T-helper 22 cell (primary cell): ENCODE results near the gene ERBIN.
"Not testable (repeated sequence)": the region's sequence is repeated elsewhere in the genome, so short reads cannot be mapped to it uniquely, and the experiment has no call there.

Experiments used
- DNase-seq: peaks from one replicate; pipeline ENCODE4 v3.0.0-alpha.2; 2020; ENCODE audit warnings: low read depth

ERBIN gene

DNA sequence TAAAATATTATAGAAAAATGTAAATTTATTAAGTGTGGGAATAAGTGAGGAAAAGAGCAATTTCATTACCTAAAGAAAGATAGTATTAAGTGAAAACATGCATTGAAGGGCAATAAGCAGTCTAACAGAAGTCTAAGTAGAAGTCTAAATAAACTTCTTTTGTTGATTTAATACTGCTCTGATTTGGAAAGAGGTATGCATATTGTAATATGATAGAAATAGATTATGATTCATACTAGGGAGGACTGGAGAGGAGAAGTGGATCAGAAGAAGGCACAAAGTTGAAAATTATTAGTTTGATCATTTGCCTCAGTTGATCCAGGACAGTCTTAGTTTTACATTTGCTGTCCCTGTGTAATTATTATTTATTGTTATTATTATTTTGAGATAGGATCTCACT lies 6.6 kb upstream of the ERBIN start:
- DNase-seq = no peak

DNA sequence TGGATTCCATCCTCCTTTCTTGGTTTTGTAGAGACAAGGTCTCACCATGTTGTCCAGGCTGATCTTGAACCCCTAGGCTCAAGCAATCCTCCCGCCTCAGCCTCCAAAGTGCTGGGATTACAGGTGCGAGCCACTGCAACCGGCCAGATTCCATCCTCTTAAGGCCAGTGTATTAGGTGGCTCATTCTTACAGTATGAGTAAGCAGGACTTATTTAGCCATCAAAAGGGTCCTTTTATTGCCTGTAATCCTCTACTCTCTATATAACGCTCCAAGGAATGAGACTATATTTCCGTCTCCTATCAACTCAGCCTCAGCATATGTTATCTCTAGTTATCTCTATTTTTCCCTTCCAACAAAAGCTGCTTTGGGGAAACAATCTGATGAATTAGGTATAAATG lies 3.0 kb upstream of the ERBIN start:
- no peak for DNase-seq

DNA sequence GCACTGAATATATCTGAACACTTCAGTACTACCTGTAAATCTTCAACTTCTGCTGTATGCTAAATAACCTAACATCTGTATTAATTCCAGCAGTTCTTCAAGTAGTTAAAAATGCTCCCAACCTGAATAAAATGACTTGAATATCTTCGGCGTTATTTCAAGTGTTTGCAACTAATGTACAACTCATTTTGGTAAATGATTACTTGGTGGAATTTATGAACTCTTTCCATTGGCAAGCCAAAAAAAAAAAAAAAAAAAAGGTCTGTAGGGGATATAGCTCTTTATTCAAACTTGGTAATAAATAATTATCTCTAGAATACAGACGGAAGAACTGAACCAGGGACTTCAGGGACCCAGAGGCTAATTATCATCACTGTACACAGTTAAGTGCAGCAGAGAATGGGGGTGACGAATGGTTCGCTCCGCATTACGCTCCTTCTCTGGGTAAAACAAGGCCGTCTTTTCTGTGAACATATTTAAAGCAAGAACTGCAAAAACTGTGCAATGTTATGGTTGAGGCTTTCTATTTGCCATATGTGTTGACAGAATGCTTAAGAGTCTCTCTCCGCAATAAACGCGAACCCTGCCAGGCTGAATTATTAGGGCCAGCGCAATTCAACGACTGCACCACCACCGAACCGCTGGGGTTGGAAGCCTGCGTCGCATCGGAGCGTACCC lies 1.9 kb upstream of the ERBIN start:
- DNase-seq = no peak

DNA sequence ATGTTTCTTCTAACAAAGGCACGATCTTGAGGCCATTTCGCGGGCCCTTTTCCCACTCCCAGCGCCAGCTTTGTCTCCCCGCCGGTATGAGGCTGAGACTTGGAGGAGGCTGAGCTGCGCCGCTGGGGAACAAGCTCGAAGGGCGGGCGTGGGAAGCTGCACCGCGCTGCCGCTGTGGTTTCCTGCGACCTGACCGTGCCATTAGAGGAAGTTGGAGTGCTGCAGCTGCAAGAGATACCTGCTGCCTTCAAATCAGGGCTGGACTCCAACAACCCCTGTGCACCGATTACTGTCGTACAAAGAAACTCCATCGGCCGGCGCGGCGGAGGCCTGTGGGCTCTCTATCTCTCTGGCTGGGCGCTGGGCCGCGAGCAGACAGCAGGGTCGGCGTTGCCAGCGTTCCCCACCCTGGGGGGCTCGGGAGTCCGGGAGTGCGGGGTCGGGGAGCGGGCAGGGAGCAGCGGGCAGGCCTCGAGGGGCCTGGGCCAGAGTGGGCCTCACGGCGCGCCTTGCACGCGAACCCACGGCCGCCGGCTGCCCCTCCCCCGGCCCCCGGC lies 1.3 kb upstream of the ERBIN start:
- peak; percentile 63 for DNase-seq

DNA sequence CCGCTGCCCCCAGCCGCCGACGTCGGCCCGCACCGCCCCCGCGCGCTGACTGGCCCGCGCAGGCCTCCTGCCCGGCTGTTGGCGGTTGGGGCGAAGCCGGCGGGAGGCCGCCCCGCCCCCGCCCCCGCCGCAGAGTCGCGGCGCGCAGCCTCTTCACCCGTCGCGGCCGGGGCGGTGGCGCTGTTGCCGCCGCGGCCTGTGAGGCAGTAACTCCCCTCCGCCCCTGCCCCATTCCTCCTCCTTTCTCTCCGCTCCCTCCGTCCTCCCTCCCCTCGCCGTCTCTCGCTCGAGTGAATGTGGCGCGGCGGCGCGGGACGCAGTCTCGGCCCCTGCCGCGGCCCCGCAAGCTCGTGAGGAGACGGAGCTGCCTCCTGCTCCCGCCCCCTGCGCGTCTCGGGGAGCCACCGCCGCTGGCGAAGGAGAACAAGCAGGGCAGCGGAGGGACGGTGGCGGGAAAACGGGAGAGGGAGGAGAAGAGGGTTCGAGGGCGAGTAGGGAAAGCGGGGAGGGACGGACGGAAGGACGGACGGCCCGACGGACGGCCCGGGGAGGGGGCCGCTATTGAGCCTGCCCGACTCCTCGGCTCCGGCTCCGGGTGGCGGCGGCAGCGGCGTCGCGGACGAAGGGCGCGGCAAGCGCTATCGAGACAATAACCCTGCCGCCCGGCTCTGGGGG lies 637 bp upstream of the ERBIN start:
- peak; percentile 74 for DNase-seq

DNA sequence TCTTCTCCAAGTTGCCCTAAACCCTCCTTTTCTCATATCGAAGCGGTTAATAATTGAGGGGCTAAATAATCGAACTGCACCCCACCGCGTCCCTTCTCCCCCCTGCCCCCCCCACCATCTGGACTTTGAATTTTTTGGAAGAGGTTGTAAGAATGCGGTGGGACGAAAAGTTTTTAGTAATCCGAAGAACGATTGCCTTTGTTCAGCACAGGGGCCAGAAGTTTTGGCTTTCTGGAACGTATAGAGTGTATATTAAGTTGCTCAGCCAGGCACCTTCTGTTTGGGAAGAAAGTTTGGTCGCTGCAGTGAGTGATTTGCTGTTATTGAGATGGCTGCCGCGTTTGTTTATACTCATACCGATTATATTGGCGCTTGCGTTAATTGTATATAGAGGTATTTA lies 518 bp downstream of the ERBIN start:
- no peak for DNase-seq

DNA sequence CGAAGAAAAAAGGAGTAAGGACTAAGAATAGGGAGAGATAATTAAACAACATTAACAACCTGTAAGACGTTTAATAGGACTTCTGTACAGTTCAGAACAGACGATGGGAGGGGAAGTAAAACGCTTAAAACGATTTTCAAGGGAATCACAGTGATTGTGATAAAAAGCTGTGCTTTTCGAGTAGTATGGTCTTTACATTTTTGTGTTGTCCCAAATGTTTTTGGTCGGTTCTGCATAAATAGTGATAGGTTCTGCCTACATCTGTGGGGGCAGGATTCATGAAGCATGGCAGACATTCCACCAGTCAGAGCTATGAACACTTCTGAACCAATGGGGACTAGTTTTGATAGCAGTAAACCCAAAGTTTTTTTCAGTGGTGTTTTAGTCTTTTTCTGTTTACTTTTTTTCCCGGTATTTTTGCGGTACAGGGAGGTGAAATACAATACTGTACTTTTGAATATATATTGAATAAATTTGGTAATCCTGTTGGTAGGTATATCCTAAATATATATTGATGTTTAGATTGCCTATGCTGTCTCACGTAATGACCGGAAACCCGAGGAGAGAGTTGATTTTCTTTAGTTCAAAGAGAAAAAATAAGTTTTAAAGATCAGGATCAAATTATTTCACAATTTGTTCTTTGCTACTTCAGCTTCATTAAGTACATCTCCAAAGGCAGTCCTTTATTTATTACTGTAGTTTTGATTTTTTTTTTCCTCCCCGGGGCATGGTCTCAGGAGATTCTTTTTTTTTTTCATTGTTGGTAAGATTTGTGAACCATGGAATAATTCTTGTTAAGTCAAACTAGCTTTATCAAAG lies 1.3 kb downstream of the ERBIN start:
- no peak for DNase-seq

DNA sequence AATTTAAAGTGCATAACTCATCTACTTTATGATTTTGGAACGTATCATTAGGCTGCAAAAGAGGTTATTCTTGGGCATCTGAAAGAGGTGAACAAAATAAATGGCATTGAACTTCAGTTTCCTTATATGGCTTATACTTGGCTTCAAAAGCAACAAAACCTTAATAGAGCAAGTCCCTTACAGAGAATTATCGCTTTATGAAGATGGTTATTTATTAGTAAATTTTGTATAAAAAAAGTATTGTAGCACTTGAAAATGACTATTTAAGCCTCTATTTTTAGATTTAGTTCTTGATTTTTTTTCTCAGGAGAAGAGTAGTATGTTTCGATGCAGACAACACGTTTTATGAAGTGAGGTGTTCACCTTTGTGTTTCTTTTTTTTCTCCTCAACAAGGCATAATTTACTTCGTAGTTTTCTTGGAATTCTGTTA lies 2.0 kb downstream of the ERBIN start:
- no peak for DNase-seq

DNA sequence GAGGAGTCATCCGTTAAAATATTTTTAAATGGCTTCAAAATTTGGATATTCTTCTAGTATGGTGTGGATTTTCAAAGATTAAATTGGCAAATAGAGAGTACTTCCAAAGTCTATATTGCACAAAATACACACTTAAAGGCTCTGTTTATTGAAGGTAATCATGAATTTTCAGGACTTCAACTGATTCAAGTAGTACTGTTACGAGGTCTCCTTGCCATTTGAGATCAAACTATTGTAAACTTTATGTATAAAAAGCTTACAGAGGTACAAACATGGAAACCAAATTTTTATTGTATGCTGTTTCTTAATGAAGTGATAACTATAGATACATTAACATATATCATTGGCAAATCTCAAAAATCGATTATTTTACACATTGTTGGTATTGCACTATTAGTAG lies 2.5 kb downstream of the ERBIN start:
- no peak for DNase-seq

DNA sequence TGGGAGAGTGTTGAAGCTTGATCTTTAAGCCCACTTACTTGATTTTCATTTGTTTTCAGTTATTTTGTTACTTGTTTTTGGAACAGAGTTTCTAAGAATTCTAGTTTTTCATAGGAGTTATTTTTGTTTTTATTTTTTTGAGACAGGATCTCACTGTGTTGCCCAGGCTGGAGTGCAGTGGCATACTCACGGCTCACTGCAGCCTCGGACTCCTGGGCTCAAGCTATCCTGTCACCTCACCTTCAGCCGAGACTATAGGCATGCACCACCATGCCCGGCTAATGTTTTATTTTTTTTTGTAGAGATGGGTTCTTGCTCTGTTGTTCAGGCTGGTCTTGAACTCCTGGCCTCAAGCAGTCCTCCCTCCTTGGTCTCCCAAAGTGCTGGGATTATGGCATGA lies 6.3 kb downstream of the ERBIN start:
- DNase-seq = no peak

DNA sequence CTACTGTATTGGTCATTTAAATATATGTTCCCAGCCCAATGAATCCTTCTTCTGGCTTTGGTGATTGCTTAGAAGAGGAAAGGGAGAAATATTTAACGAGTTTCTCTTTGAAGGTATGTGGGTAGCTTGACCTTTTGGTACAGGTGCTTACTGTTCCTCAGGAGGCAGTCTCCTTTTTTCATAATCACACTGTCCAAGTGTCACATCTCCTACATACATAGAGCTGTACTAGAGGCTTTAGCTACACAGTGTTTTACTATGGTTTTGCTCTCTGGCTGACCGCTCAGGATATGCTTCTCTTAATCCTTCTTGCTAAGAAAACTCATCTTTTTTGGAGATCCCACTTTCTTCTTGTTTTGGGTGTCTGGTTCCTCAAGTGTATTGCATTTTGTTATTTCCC lies 6.9 kb downstream of the ERBIN start:
- no peak for DNase-seq

DNA sequence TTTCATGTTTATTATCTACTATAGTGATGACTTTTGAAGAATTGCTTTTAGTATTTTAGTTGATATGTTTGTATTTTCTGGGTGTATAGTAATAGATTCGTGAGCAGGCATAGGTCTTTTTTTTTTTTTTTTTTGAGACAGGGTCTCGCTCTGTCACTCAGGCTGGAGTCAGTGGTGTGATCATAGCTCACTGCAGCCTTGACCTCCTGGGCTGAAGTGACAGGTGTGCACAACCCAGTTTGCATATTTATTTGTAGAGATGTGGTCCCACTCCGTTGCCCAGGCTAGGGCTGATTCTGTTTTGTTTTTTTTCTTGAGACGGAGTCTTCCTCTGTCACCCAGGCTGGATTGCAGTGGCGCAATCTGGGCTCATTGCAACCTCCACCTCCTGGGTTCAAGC lies 11.9 kb downstream of the ERBIN start:
- no peak for DNase-seq

DNA sequence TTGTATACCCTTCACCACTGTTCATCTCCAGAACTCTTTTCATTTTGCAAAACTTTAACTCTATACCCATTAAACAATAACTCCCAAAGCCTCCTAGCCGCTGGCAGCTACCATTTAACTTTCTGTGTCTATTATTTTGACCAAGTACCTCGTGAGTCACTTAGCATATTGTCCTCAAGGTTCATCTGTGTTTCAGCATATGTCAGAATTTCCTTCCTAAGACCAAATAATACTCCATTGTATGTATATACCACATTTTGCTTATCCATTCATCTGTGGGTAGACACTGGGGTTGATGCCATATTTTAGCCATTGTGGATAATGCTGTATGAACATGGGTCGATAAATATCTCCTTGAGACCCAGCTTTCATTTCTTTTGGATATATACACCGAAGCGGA lies 17.4 kb downstream of the ERBIN start:
- DNase-seq = no peak

DNA sequence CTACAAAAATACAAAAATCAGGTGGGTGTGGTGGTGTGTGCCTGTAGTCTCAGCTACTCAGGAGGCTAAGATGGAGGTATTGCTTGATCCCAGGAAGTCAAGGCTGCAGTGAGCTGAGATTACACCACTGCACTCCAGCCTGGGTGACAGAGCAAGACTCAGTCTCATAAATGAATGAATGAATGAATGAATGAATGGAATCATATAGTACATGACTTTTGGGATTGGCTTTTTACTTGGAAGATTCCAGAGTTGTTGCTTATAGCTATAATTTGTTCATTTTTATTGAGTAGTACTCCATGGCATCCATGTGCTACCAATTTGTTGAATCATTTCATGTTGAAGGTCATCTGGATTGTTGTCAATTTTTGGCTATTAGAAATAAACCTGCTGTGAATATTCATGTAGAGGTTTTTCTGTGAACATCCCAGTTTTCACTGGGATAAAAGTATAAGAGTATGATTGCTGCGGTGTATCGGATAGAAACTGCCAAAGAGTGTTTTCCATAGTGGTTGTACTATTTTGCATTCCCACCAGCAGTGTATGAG lies 19.9 kb downstream of the ERBIN start:
- DNase-seq = no peak

DNA sequence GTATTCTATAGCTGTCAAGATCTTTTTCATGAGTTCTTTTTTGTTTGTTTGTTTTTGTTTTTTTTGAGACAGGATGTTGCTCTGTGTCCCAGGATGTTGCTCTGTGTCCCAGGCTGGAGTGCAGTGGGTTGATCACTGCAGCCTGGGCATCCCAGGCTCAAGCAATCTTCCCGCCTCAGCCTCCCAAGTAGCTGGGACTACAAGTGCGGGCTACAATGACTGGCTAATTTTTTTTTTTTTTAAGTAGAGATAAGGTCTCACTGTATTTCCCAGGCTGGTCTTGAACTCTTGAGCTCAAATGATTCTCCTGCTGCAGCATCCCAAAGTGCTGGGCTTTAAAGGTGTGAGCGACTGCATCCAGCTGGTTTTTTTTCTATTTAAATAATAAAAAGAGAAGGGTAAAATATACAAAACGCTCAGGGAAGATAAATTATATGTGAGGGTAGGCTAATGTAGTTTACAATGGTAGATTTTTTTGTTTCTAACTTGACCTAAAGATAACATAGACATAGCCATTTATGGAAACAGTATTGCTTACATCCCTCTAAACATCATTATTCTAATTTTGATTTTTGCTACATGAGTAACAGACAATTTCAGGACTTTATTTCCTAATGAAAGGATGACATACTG lies 21.9 kb downstream of the ERBIN start:
- DNase-seq = no peak

DNA sequence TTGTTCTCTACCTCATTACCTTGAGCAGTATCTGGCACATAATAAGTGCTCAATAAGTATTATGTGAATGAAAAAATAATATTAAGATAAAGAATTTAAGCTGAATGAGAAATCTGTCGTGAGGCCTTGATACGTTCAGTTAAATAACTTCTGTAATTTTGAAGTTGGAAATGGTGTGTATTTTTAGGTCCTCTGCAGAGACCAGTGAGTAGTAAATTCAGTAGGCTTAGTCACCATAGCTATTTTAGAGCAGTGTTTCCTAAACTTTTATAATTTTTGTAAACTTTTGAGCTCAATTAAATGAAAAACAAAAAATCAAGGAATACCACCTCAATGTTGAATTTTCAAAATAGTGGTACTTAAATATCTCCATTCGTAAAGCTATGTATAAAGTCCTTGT lies 25.0 kb downstream of the ERBIN start:
- no peak for DNase-seq

DNA sequence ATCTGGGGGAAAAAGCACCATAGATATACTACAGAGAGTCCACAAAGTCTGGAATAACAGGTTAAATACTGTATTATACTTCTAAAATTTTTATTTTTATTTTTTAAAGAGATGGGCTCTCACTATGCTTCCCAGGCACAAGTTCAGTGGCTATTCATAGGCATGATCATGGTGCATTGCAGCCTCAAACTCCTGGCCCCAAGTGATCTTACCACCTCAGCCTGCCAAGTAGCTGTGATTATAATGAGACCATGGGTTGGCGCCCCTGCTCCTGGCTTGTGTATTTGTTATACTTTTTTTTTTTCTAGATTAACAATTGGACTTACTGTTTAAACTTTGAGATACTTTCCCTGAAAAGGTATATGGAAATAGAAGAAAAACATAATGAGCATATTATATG lies 25.9 kb downstream of the ERBIN start:
- no peak for DNase-seq

DNA sequence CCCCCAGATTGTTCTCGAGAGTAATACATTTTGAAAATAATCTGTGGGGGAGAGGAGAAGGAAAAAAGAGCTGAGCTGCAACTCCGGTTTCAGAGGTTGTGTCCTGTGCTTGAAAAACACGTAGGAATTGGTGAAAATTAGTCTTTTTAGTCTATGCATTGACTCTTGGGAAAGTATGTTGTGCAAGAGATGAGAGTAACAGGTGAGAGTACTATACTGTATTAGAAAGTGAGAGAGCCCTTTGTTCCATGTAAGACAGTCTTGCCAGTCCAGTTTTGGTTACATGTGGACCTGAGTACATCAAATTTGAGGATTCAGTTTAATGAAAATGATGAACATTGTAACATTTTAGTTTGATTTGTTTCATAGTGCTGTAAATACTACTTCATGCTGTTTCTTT lies 27.8 kb downstream of the ERBIN start:
- no peak for DNase-seq

DNA sequence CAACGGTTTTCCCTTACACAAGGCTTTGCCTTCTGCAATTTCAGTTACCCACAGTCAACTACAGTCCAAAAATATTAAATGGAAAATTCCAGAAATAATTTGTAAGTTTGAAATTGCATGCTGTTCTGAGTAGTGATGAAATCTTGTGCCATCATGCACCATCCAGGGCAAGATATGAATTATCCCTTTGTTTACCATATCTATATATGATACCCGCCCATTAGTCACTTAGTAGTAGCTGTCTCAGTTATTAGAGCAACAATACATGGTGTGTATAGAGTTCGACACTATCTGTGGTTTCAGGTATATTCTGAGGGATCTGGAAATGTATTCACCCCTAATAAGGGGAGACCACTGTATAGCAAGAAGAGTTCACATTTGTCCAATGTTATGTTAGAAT lies 29.4 kb downstream of the ERBIN start:
- no peak for DNase-seq

DNA sequence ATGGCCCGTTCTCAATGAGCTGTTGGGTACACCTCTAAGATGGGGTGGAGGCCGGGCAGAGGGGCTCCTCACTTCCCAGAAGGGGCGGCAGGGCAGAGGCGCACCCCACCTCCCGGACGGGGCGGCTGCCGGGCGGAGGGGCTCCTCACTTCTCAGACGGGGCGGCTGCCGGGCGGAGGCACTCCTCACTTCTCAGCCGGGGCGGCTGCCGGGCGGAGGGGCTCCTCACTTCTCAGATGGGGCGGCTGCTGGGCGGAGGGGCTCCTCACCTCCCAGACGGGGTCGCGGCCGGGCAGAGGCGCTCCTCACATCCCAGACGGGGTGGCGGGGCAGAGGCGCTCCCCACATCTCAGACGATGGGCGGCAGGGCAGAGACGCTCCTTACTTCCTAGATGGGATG lies 31.3 kb downstream of the ERBIN start:
- not testable (repeated sequence) for DNase-seq

DNA sequence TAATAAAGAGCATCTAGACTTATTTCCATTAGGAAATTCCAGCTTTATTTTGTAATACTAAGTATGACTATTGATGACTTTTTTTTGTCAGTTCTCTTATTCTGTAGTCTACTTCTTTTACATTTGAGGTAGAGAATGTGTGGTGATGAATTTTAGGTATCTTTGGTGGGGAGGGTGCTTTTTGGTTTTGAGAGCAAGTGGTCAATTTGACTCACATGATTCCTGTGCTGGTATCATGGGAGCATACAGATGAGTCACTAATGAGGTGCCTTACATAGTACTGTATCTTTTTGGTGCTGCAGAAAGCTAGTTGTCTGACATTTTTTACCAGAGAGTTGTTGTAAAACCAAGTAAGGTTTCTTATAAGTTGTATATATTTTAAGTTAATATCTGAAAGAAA lies 35.3 kb downstream of the ERBIN start:
- no peak for DNase-seq
